Activated CD8-positive, alpha-beta memory T cell treated with anti-CD3 and anti-CD28 coated beads, Interleukin-2, amount 50 U/mL, for 24 hours (primary cell): ENCODE data around the gene CXorf58.
"Not testable (repeated sequence)": the region's sequence is repeated elsewhere in the genome, so short reads cannot be mapped to it uniquely, and the experiment has no call there.

ENCODE experiments used
- DNase-seq: peaks from one replicate; pipeline ENCODE4 v3.0.0-alpha.2; 2020; ENCODE audit errors: extremely low read depth

CXorf58 gene

DNA sequence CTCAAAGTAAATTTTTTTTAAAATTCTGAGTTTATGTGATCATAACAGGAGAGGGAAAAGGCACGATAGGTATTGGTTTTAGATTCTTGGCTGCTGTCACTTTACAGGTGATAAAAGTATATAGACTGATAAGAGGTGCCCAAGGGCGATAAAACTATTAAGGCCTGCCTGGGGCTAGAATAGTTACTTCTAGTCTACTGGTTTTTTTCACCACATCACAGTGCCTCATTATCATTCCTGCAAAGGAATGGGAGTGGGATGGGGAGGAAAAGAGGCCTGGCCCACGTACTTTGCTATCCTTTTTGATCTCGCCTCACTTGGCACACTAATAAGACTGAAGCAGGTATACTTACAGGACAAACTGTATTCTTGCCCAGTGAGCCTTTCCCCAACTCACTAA is 46.6 kb downstream of the CXorf58 start:
- no peak for DNase-seq

DNA sequence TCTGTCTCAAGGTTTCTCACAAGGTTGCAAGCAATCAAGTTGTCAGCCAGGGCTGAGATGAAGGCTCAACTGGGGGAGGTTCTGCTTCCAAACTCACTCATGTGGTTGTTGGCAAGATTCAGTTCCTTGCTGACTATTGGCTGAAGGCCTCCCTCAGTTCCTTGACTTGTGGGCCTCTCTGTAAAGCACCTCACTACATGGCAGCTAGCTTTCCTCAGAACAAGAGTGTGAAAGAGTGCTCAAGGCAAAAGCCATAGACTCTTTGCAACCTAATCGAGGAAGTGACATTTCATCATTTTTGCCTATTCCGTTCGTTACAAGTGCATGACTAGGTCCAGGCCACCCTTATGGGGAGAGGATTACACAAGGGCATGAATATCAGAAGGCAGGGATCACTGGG is 52.0 kb downstream of the CXorf58 start:
- no peak for DNase-seq

DNA sequence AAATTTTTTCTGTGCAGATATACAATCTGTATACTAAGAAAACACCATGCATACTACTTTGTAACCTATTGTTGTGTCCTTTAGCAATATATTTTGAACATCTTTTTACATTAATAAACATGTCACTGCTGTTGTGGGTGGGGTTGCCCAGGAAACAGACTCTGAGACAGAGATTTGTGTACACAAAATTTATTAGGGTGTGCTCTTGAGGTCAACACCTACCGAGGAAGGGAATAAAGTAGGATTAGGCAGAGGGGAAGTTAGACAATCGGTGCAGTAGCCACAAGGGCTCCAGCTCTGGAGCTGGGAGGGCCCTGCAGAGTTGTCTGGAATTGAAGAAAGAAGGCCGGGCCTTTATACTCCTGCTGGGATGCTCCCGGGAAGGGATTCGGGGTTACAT is 56.4 kb downstream of the CXorf58 start:
- DNase-seq = no peak

DNA sequence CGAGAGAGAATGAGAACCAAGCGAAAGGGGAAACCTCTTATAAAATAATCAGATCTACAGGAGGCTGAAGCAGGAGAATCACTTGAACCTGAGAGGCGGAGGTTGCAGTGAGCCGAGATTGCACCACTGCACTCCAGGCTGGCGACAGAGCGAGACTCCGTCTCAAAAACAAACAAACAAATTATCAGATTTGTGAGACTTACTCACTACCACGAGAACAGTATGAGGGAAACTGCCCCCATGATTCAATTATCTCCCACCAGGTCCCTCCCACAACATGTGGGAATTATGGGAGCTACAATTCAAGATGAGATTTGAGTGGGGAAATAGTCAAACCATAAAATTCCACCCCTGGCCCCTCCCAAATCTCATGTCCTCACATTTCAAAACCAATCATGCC is 57.8 kb downstream of the CXorf58 start:
- not testable (repeated sequence) for DNase-seq

DNA sequence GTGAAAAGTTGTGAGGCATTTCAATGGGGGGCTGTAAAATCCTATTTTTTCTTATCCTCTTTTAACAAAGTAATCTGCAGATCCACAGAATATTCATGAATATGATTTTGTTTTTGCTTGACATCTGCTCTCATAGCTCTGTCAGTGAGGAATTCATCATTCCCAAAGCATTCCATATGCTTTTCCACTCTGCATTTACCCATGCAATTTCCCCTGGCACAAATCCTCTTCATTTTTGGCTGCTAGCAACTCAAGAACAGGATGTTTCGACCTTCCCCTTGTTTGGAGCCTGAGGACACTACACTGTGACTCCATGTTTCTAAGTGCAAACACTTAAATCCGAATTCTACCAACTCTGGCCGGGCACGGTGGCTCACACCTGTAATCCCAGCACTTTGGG is 70.7 kb downstream of the CXorf58 start:
- DNase-seq = no peak

DNA sequence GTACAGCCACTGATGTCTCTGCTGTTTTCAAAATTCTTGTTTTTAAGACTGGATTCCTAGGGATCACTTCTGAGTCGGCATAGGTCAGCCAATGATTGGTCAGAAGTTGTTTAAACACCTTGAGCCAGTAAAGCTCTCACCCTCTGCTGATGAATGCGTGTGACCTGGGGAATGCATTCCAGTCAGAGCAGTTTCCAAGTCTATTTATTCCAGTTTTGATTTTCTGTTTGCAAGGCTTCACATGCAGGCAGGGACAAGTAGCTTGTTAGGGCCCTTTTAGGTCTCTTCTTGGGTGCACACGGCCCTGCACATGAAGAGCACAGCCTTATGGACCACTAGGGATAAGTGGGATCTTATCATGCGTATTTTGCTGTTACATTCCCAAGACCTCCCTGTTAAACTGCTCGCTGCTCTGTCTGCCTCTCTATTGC is 72.2 kb downstream of the CXorf58 start:
- no peak for DNase-seq

DNA sequence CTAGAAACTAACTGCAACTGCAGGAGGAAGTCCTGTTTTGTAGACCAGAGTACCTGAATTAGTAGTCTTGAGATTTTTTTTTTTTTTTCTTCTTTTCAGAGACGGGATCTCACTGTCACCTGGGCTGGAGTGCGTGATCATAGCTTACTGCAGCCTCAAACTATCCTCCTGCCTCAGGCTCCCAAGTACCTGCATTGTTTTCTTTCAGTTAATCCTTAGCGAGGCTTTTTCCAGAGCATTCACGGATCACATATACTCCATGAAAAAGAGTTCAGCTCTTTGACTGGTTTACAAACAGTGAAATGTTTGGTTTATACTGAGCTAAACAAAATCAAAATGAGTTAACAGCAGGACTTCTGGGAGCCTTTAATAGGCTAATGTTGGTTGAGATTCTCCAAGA is 73.4 kb downstream of the CXorf58 start:
- no peak for DNase-seq

DNA sequence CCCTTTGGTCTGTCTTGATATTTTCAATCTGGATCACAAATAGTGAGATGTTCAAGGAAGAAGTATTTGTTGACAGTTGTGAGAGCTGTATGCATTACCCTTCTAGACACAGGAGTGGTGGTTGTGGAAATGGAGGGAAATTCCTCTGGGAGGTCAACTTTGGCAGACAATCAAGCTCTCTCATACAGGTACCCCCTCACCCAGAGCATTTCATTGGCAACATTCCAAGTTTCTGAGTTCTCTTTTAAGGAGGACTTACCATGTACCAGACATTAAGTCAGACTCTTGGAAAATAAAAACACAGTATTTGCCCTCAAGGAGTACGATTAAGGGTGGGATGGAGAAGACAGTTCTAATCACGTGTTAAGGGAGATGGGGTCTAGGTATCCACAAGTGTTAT is 73.9 kb downstream of the CXorf58 start:
- DNase-seq = no peak

DNA sequence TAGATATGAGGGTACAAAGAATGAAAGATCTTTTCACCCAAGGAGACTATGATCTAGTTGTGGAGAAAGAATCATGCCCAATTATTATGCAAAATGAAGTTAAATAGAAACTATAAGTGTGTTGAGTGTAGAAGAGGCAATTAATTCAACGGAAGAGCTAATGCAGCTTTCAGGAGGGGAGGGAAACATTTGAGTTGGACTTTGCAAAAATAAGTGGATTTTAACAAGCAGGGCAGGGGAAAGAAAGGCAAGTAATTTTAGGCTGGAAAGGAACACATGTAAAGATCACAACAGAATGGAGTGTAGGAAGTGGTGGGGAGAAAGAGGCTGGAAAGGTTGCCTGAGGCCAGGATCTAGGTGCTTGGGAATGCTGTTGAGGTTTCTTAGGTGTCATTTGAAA is 75.1 kb downstream of the CXorf58 start:
- no peak for DNase-seq
